ENCODE measurements around the gene NRG2.

- TF ChIP-seq, protein P1, sequence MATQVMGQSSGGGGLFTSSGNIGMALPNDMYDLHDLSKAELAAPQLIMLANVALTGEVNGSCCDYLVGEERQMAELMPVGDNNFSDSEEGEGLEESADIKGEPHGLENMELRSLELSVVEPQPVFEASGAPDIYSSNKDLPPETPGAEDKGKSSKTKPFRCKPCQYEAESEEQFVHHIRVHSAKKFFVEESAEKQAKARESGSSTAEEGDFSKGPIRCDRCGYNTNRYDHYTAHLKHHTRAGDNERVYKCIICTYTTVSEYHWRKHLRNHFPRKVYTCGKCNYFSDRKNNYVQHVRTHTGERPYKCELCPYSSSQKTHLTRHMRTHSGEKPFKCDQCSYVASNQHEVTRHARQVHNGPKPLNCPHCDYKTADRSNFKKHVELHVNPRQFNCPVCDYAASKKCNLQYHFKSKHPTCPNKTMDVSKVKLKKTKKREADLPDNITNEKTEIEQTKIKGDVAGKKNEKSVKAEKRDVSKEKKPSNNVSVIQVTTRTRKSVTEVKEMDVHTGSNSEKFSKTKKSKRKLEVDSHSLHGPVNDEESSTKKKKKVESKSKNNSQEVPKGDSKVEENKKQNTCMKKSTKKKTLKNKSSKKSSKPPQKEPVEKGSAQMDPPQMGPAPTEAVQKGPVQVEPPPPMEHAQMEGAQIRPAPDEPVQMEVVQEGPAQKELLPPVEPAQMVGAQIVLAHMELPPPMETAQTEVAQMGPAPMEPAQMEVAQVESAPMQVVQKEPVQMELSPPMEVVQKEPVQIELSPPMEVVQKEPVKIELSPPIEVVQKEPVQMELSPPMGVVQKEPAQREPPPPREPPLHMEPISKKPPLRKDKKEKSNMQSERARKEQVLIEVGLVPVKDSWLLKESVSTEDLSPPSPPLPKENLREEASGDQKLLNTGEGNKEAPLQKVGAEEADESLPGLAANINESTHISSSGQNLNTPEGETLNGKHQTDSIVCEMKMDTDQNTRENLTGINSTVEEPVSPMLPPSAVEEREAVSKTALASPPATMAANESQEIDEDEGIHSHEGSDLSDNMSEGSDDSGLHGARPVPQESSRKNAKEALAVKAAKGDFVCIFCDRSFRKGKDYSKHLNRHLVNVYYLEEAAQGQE (IDR thresholded peaks at IDR 0.05; ENCODE audit: insufficient read depth in 1 of 2, low read depth in 2 of 2, low read length in 2 of 2) = no peak
- TF ChIP-seq POLR2AphosphoS5 (IDR thresholded peaks at IDR 0.05; ENCODE audit: low read depth, low read length) = no peak
- no peak for TF ChIP-seq TAF1 (IDR thresholded peaks at IDR 0.05; ENCODE audit: borderline replicate concordance, insufficient read depth, low read length)
Observed at GRCh38 chr5:139843991-139844390, 199.1 kb downstream of the NRG2 start.

Measured in PFSK-1 (cell line).